ENCODE results near the gene NISCH.

GRCh38 chr3:52518723-52519444, 63.5 kb downstream of the NISCH start:
- no peak for TF ChIP-seq CTCF (IDR thresholded peaks at IDR 0.05)
- no peak for TF ChIP-seq EZH2 (IDR thresholded peaks at IDR 0.05)
- no peak for TF ChIP-seq EZH2phosphoT487 (IDR thresholded peaks at IDR 0.05)
